Activated CD8-positive, alpha-beta memory T cell treated with anti-CD3 and anti-CD28 coated beads for 36 hours (primary cell): ENCODE data around the gene CALML3. TPM values are rescaled to one million over a fixed set of nuclear protein-coding genes. Genes with fewer than 3 reads are reported as not detected.

Source experiments
- CTCF ChIA-PET: fragments of 350-600 bp; sonication (Branson Sonifier 250); formaldehyde crosslinking; loops from one replicate; lab custom pipeline; 2021; ENCODE audit warnings: antibody characterized with exemption; lab: Charles Lee
- POLR2A ChIA-PET: fragments of 350-600 bp; sonication (Branson Sonifier 250); formaldehyde crosslinking; loops from one replicate; lab custom pipeline; 2021; ENCODE audit warnings: antibody characterized with exemption; lab: Charles Lee
- total RNA-seq, 2 experiments: library from RNA; stranded (reverse); gene quantifications; one replicate each; pipeline ENCODE4 v1.2.3, GENCODE V29; 2021

The CALML3 gene
- total RNA-seq, 2 experiments from 2014 or later: not detected

GRCh38 chr10:5490698-5491464 is 33.9 kb upstream of the CALML3 start:
- POLR2A ChIA-PET: interaction anchor here (0.6 kb wide), 1 partner anchor 282 kb away, joined by 3 read pairs; no protein-coding TSS in a partner anchor
- CTCF ChIA-PET: no interaction called here

- POLR2A ChIA-PET: no interaction called here
These were observed 33.3 kb upstream of the CALML3 start for GRCh38 chr10:5491477-5491876.

GRCh38 chr10:5492322-5492855 is 32.4 kb upstream of the CALML3 start:
- ChIA-PET POLR2A (no interaction called here), CTCF (no interaction called here)

More at GRCh38 chr10:5491477-5491876, 33.3 kb upstream of the CALML3 start:
- CTCF ChIA-PET: no interaction called here

GRCh38 chr10:5492929-5493576 is 31.7 kb upstream of the CALML3 start:
- CTCF ChIA-PET: no interaction called here

GRCh38 chr10:5493691-5494090 is 31.1 kb upstream of the CALML3 start:
- CTCF ChIA-PET: no interaction called here
- POLR2A ChIA-PET: no interaction called here

More at GRCh38 chr10:5492929-5493576, 31.7 kb upstream of the CALML3 start:
- POLR2A ChIA-PET: no interaction called here

GRCh38 chr10:5494611-5495010 is 30.1 kb upstream of the CALML3 start:
- POLR2A ChIA-PET: no interaction called here
- CTCF ChIA-PET: no interaction called here

- CTCF ChIA-PET: no interaction called here
- POLR2A ChIA-PET: no interaction called here
These were observed 28.2 kb upstream of the CALML3 start for GRCh38 chr10:5496261-5497250.

GRCh38 chr10:5497289-5497688 is 27.5 kb upstream of the CALML3 start:
- ChIA-PET POLR2A (no interaction called here), CTCF (no interaction called here)

- CTCF ChIA-PET: no interaction called here
- POLR2A ChIA-PET: no interaction called here
These were observed 26.6 kb upstream of the CALML3 start for GRCh38 chr10:5497948-5498730.

- CTCF ChIA-PET: no interaction called here
- POLR2A ChIA-PET: no interaction called here
These were observed 25.8 kb upstream of the CALML3 start for GRCh38 chr10:5498791-5499492.

- ChIA-PET CTCF (no interaction called here), POLR2A (no interaction called here)
These were observed 25.1 kb upstream of the CALML3 start, which contains the start of gene CALML5 for GRCh38 chr10:5499493-5500140. Gene CALML5, minus strand, starts transcription at chr10:5499570. Its CDS starts 132 bp downstream, at chr10:5499438.

GRCh38 chr10:5500162-5500670 is 24.5 kb upstream of the CALML3 start:
- POLR2A ChIA-PET: no interaction called here
- CTCF ChIA-PET: no interaction called here

GRCh38 chr10:5500910-5501309 is 23.9 kb upstream of the CALML3 start:
- CTCF ChIA-PET: no interaction called here
- POLR2A ChIA-PET: no interaction called here

- CTCF ChIA-PET: no interaction called here
These were observed 22.7 kb upstream of the CALML3 start for GRCh38 chr10:5502061-5502521.

GRCh38 chr10:5502571-5503476 is 21.9 kb upstream of the CALML3 start:
- CTCF ChIA-PET: no interaction called here
- POLR2A ChIA-PET: no interaction called here

More at GRCh38 chr10:5502061-5502521, 22.7 kb upstream of the CALML3 start:
- POLR2A ChIA-PET: no interaction called here

GRCh38 chr10:5503477-5503835 is 21.3 kb upstream of the CALML3 start:
- ChIA-PET CTCF (no interaction called here), POLR2A (no interaction called here)
